CD1c-positive myeloid dendritic cell (primary cell): ENCODE measurements around the gene SMAD9.

Experiments used
- DNase-seq: peaks from one replicate; pipeline ENCODE4 v3.0.0-alpha.2; 2016; ENCODE audit errors: extremely low spot score

The SMAD9 gene

DNA sequence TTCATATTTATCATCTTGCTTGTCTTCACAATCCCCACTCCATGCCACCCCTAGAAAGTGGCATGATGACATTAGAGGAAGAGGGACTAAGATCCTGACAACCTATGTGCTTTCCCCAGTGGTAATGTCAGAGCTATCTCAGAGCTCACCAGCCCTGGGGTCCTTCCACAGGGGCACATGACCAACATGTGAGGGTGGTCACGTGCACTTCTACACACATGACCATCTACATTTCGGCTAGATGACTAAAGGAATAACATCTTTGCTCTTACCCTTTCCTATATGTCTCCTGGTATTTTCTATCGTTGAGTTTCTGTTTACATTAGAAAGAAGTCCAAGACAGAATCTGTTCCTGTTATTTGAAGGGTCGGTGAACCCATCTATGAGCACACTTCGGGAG lies 54.8 kb downstream of the SMAD9 start:
- no peak for DNase-seq

DNA sequence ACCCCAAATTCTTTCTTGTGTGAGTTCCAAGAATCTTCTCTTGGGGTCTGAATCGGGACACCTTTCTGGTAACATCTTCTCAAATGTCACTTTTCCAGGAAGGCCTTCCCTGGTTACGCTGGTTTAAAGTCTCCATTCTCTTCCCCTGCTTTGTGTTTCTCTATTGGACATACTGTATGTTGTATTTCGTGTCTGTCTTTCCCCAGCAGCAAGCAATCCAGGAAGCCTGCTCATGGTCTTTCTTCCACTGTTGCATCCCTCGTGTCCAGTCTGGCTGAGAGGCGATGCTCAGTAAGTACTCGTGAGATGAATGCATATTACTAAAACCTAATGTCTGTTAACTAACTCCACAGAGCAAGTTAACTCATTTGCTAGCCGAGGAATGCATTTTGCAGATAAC lies 57.3 kb downstream of the SMAD9 start:
- DNase-seq: no peak

DNA sequence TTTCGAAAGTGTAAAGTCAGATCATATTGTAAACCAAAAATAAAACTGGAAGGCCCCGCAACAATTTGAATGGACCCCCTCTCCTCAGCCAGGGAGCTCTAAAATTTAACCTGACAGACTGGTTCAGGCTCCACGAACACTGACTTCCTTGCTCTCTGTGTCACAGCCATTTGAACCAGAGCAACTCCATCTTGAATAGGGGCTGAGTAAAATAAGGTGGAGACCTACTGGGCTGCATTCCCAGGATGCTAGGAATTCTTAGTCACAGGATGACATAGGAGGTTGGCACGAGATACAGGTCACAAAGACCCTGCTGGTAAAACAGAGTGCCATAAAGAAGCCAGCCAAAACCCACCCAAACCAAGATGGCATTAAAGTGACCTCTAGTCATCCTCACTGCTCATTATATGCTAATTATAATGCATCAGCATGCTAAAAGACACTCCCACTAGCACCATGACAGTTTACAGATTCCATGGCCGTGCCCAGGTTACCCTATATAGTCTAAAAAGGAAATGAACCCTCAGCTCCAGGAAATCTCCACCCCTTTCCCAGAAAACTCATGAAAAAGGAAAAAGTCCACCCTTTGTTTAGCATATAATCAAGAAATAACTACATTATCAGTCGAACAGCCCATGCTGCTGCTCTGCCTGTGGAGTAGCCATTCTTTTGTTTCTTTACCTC lies 57.9 kb downstream of the SMAD9 start:
- DNase-seq: no peak

DNA sequence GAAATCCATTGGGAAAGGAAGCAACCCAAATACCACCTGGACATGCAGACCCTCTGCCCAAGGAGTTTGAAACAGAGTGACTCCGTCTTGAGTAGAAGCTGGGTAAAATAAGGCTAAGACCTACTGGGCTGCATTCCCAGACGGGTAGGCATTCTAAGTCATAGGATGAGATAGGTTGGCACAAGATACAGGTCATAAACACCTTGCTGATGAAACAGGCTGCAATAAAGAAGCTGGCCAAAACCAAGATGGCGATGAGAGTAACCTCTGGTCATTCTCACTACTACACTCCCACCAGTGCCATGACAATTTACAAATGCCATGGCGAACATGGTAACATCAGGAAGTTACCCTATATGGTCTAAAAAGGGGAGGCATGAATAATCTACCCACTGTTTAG lies 60.8 kb downstream of the SMAD9 start:
- DNase-seq: no peak

DNA sequence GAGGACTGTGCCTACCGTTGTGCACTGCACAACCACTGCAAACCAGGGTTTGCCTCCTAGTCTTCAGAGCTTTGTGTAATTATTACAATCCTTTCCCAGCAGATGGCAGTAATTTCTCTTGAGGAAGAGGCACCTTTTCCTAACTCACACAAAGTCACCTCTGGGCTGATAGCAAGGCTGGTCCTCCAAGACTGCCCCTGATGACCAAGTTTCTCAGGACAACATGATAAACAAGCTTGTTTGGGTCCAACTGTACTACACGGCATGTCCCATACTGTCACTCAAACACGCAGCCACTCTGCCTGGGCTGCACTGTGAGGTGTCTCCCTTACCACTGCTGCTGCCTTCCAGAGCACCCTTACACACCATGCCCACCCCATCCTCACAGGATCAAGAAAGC lies 61.7 kb downstream of the SMAD9 start:
- peak; percentile 42 for DNase-seq

DNA sequence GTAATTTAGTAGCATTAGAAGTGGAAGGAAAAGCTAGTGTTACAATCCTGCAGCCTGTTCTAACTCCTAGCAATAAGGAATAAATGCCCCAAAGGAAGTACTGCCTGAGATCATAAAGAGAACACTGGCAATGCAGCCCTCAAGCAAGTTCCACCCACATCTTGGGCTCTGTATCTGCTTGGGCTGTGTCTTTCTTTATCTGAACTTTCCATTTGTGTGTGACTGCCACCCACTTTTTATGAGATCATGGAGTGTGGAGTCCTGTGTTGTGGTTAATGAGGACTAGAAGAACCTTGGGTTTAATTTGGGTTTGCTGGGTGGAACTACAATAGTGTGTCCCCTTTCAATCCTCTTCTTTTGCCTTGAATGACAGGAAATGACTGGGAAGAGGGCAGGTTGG lies 62.8 kb downstream of the SMAD9 start:
- DNase-seq: no peak

DNA sequence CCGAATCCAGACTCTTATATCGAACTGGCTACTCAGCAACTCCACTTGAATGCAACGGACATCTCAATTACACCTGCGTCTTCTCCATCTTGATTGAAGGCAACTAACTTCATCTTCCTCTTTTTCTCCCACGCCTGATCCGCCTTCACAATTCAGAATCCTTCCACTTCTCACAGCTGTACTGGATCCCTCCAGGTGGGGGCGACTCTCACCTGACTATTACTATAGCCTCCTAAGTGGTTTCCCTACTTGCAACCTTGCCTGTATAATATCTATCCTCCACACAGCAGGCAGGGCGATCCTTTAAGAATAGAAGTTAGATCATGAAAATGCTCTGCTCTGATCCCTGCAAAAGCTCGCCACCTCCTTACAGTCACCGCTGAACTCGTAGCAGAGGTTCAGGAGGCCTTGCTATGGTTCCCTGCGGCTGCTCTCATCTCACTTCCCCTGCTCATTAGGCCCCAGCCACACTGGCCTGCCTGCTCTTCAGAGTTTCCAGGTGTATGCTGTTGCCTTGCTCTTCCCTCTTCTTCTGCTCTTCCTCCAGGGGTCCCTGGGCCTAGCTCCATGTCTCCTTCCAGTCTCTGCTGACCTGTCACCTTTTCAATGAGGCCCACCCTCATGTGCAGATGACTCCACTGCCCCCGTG lies 69.1 kb downstream of the SMAD9 start:
- DNase-seq: peak; percentile 37

DNA sequence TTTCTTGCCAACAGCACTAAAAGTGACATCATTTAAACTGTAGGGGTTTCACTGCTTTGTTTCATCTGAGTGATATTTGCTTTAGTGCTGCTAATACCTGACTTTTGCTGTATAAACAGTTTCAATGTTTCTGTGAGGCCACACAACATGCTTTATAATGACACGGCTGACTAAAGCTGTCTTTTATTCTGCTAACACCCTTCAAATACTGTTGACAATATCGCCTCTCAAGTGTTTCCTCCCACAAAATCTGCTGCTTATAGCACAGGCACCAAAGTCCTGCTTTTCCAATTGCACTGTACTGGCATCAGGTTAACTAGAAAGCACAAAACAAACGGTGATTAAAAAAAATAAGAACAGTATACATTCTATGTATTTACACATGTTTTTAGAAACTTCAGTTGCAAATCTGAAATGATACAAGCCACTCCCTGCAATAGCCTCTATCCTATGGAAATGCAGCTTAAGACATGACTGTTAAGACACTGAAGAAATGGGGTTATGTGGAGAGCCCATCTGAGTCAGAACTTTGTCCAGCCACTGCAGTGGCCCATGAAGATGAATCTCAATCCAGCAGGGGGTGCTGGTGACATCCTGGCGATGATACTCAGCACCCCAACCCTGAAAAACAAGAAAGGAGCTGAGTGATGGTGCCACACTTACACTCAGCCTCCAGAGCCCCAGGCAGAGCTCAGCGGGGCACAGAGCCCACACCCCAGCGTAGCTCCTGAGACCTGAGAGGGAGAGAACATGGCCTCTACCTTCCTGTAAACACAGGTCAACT lies 71.6 kb downstream of the SMAD9 start:
- DNase-seq: no peak

DNA sequence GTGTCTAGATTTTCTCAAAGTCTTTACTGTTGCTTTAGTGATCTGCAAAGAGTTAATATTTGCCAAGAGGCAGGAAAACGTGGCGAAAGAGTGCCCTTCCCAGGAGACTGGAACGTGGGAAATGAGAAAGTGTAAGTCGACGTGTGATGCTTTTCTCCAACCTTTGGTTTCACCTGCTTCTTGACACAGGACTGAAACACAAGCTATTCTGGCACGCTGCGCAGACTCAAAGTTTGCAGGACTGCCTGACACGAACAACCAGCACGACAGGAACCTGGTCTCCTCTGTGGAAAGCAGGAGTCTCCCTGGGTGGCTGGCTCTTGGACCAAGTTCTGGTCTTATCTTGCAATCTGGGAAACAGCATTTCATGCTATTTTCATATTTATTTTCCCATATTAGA lies 72.4 kb downstream of the SMAD9 start:
- no peak for DNase-seq

DNA sequence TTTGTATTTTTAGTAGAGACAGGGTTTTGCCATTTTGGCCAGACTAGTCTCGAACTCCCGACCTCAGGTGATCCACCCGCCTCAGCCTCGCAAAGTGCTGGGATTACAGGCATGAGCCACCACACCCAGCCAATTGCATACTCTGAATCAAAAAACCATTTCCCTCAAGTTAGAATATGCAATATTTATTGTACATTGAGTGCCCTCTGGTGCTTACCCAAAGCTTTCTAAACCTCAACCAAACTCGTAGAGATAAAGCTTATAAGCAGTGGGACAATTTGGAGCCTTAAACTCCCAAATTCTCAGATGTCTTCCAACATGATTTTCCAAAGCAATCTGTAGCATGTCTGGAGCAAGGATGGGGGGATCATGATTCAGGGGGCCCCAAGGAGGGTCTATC lies 78.6 kb downstream of the SMAD9 start:
- DNase-seq: no peak

DNA sequence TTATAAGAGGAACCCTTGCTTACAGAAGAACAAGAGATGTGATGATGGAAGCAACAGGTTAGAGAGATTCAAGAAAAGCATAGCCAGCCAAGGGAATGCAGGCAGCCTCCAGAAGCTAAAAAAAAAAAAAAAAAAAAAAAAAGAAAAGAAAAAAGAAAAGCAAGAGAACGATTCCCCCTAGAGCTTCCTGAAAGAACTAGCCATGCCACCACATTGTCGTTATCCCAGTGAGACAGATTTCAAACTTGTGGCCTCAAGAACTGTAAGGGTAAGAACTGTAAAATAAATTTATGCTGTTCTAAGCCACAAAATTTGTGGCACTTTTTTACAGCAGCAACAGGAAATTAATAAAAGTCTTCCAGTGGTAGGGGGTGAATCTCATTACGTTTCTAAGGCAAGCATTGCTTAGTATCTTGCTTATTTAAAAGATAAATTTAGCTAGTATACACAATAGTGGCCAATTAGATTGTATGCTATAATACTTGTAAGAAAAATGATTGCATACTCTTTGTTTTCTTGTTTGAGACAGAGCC lies 79.3 kb downstream of the SMAD9 start:
- DNase-seq: no peak

DNA sequence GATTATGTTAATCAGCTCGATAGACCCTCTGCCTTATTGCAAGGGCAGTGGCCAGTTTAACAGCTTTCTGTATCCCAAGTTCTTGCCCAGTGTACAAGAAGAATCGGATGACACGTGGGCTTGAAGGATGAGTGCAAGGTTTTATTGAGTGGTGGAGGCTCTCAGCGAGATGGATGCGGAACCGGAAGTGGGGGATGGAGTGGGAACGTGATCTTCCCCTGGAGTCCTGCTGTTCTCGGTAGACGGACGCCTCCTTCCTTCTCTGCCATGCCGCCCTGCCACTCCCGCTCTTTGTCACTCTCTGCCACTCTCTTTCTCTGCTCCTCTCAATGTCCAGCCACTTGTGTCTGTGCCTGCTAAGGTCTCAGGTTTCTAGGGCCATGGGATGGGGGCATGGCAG lies 80.1 kb downstream of the SMAD9 start:
- no peak for DNase-seq

DNA sequence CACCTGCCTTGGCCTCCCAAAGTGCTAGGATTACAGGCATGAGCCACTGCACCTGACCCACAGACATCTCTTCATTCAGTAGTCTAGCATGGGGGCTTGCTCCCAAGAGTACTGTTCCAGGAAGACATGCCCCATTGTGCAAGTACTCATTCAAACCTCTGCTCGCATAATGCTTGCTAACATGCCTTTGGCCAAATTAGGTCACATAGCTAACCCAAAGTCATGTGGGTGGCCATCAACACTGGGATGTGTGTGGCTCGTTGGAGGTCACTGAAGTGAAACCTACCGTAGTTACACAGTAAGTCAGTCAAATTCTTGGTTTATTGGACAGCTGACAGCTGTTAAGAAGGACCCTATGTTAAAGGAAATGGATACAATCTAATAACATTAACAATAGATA lies 80.8 kb downstream of the SMAD9 start:
- no peak for DNase-seq

DNA sequence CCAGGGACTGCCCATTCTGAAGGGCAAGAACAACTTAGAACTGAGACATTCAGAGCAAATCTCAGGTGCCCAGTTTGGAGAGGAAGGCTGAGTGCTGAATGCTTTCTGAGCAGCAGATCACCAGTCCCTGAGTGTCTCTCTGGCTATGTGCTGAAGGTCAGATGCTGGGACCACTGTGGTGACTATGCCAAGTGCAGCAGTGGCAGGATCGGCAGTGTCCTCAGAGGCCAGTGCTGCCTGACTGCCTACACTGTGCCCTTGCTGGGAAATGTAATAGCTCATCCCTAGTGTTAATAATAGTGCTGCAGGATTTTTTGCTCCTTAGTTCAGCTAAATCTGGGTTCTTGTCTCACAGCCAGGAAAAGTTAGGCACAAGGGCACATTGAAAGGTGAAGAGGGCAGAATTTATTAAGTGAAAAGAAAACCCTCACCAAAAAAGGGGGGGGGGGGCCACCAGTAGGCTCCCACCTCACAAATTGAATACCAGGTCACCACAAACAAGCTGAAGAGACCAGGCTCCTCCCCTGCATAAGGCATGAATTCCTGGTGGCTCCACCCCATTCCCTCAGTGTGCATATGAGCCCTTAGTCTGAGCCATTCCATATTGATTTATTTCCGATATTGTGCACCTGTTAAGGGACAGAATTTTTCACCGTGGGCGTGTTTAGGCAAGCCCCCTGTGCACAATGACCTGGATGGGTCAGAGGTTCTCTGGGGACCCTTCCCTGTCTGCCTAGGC lies 82.5 kb downstream of the SMAD9 start:
- DNase-seq: no peak

DNA sequence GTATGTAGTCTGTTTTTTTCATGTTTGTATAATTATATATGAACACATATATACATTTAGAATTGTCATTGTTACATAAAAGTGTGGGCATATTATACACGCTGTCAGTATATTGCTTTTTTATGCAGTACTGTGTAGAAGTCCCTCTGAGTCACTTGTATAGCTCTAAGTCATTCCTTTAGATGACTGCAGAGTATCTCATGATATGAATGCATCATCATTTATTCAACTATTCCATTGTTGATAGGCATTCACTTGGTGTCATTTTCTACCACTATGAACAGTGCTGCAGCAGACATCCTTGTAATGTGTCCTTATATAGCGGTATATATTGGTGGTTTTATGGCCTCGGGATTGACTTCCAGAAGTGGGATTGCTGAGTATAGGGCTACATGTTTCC lies 85.7 kb downstream of the SMAD9 start:
- DNase-seq: no peak

DNA sequence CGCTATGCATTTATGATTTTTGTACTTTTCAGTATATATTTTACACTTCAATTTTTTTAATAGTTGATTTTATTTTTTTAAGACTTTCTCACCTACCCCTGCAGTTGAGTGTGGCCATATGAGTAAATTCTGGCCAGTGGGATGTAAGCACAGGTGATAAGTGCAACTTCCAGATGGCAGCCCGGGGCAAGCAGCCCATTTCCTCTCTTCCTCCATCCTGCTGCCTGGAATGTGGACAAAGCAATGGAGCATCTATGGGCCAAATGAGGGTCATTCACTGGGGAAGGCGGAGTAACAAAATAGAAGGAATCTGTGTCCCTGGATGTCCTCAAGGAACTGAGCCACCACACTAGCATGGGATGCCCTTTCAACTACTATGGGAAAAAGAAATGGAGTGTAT lies 88.7 kb downstream of the SMAD9 start:
- DNase-seq: no peak

DNA sequence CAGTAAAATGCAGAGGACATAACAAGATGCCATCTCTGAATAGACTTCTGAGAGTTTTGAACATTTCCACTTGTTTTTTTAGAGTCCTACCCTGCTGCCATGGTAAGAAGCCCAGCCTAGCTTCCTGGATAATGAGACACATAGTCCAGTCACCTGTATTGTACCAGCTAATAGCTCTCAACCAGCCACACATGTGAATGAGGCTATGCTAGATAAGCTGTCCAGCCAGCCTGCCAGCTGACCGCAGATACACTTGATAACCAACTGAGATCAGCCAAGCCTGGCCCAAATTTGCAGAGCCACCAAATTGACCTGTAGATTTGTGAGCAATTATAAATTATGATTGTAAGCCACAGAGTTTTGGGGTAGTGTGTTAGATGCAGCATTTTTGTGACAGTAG lies 90.3 kb downstream of the SMAD9 start:
- DNase-seq: no peak

DNA sequence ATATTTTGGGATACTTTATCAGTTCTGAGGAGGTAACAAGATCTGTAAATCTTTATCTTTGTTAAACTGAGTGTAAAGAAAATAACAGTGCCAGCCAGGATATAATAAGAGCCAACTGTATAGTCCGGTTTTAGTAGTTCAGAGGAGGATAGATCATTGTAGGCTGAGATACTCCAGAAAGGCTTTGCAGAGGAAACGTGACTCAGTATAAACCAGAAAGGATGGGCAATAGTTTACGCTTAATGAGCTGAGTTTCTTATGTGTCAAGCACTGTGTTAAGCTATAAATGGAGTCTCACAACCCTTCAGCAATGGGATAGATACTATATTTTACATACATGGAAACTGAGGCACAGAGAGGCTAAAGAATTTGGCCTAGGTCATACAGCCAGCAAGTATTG lies 97.3 kb downstream of the SMAD9 start:
- DNase-seq: no peak

DNA sequence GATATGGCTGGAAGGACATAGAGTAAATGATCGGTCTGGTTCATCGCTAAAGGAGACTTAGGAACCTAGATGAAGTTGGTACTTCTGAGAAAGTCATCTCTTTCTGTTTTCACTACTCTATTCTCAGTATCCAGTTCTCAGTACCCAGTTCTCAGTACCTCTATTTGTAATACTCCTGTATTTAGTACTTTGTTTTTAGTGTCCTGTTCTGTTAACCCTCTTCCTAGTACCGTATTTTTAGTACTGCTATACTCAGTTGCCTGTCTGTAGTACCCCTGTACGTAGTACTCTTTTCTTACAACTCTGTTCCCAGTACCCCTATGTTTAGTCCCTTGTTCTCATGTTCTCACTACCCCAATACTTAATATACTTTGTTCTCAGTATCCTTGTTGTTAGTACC lies 99.8 kb downstream of the SMAD9 start:
- peak; percentile 29 for DNase-seq

DNA sequence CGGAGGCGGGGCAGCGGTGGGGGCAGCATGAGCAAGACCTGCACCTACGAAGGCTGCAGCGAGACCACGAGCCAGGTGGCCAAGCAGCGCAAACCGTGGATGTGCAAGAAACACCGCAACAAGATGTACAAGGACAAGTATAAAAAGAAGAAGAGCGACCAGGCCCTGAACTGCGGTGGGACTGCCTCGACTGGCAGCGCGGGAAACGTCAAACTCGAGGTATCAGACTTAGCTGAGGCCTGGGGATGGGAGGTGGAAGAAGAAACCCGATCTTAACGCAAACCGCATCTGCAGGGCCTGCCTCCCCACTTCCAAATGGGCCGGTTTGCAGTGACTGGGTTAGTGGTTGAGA lies 100.3 kb downstream of the SMAD9 start:
- DNase-seq: peak; percentile 21

DNA sequence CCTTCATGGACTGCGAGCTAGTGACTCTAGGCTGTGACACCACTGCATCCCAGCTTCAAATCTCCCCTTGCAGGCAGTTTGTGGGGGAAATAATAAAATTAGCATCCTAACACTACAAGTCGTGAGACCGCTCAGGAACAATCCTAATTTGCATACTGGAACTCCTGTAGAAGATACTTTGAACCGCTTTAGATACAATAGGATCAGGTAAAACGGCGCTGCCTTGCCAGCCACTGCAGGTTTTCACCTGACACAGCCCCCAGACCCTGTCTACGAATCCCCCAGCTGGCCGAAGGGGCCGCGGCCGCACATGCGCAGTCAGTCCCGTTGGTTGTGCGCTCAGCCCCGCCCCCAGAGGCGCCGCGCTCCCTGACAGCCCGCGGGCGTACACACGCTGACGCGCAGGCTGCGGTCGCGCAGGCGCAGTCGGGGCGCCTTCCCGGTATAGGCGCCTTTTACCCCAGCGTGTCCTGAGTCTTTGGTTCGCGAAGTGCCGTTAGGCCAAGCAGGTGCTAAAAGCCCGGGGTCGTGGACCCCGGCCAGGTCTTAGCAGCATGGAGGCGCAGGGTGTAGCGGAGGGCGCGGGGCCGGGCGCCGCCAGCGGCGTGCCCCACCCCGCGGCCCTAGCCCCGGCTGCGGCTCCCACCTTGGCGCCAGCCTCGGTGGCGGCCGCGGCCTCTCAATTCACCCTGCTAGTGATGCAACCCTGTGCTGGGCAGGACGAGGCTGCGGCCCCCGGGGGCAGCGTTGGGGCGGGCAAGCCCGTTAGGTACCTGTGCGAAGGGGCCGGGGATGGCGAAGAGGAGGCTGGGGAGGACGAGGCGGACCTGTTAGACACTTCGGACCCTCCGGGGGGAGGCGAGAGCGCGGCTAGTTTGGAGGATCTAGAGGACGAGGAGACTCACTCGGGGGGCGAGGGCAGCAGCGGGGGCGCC lies 101.0 kb downstream of the SMAD9 start, which contains the start of gene RFXAP:
Gene RFXAP, plus strand, starts transcription at position 419 of the 935 bp plus-strand sequence. Its CDS starts 136 bp downstream, at position 555.
- peak; percentile 96 for DNase-seq
